ENCODE data around the gene SNX11.

The SNX11 gene

GRCh38 chr17:48161127-48161905 lies 53.8 kb downstream of the SNX11 start:
- no peak for DNase-seq (ENCODE audit: low read depth in 1 of 2, low spot score in 1 of 2)

- no peak for DNase-seq (ENCODE audit: low read depth in 1 of 2, low spot score in 1 of 2)
Measured at GRCh38 chr17:48162306-48162934, 54.9 kb downstream of the SNX11 start.

DNA sequence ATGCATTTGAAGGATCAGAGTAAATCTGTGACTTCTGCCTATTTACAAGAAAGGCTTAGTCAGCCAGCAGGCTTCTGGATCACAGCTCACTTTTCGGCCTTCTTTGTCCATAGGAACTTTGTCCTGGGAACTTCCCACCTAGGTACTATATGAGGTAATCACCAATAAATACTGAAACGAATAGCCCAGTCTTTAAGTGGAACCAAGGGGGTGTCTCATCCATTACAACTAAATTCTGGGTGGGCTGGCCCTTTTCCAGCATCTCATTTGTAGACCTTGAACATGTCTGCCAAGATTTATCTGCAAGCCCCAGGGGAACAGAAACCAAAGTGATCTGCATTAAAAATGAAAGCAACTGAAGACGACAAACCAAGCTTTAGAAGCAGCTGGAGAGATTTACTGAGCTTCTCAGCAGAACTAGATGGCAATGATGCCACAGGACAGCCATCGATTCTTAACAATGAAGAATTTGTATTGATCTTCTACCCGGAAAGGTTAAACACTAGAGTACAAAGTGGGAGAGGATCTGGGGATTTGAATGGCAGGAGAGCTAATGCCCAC lies 55.5 kb downstream of the SNX11 start:
- DNase-seq (ENCODE audit: low read depth in 1 of 2, low spot score in 1 of 2) = no peak

- DNase-seq (ENCODE audit: low read depth in 1 of 2, low spot score in 1 of 2) = no peak
Measured at GRCh38 chr17:48163809-48164208, 56.2 kb downstream of the SNX11 start.

DNA sequence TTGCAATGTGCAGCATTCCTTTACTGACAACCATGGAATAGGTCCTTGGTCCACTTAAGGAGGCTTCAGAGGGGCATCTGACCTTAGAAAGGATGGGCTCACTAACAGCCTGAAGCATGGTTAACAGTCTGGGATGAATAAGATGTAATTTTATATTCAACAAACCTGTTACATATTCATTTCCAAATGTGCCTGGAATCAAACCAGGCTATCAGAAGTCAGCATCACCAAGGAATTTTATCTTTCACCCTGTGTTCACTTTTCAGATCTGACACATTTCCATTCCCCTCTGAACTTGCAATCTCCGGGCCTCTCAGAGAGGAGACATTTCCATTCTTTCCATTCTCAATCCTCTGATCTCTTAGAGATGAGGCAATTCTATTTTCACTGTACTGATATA lies 62.4 kb downstream of the SNX11 start:
- DNase-seq (ENCODE audit: low read depth in 1 of 2, low spot score in 1 of 2) = no peak

Measured in activated T-helper 1 cell treated with anti-CD3 and anti-CD28 coated beads, Interleukin-2, amount 50 U/mL, for 16 hours (primary cell).